ENCODE measurements around the gene TRPM3.
A peak's percentile ranks its signal among the peaks of the same experiment; 100 is the strongest.

Gene TRPM3

DNA sequence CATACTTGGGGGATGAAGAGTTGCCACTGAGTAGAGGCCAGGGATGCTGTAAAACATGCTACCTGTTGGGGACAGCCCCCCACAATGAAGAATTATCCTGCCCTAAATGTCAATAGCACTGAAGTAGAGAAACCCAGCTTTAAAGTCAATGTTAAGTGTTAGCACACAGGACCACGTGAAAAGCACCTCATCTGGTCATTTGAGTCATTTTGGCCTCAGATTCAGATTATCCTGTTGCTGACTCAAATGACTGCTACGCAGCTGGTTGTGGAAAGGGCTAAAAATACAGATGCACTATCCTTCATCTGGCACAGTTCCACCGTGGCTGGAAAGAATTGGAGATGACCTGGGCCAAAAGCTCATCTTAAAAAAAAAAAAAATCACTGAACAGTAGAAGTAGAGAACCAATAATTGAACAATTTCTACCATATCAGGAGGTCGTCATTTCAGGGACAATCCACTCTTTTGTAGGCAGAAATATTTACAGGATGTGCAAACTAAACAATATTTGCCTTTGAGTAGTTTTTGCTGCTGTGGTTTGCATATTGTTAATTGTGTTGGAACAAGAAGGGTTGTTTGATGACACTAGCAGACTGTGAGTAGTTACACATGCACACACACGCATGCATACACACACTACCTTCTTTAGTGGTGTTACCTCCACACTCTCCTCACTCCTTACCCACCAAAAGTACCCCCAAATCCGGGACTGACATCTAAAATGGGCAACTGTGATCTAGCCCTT lies 511.7 kb downstream of the TRPM3 start:
- DNase-seq (ENCODE audit: low read depth) = peak; percentile 77

- no peak for DNase-seq (ENCODE audit: low read depth)
These were observed 512.4 kb downstream of the TRPM3 start for GRCh38 chr9:70609011-70609410.

- DNase-seq (ENCODE audit: low read depth) = no peak
These were observed 513.5 kb downstream of the TRPM3 start for GRCh38 chr9:70607926-70608325.

- DNase-seq (ENCODE audit: low read depth) = no peak
These were observed 514.1 kb downstream of the TRPM3 start for GRCh38 chr9:70607329-70607728.

DNA sequence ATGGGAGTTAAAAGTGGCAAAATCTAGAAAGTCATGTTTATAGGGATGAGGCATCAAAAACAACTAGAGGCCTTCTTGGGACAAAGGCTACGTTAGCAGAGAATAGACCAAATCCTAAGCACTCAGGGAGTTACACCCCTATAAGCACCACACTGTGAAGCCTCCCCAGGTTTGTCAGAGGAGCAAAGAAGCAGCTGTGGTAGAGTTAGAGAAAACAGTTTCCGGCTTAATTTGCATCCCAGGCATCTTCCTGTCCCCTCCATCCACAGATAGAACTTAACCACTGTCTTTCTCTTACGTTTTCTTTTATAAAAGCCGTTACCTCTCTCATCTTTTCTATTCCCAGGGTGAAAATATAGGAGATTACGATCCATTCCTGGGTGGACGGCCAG lies 518.4 kb downstream of the TRPM3 start:
- no peak for DNase-seq (ENCODE audit: low read depth)

GRCh38 chr9:70602321-70603019 lies 519.0 kb downstream of the TRPM3 start:
- peak; percentile 88 for DNase-seq (ENCODE audit: low read depth)

DNA sequence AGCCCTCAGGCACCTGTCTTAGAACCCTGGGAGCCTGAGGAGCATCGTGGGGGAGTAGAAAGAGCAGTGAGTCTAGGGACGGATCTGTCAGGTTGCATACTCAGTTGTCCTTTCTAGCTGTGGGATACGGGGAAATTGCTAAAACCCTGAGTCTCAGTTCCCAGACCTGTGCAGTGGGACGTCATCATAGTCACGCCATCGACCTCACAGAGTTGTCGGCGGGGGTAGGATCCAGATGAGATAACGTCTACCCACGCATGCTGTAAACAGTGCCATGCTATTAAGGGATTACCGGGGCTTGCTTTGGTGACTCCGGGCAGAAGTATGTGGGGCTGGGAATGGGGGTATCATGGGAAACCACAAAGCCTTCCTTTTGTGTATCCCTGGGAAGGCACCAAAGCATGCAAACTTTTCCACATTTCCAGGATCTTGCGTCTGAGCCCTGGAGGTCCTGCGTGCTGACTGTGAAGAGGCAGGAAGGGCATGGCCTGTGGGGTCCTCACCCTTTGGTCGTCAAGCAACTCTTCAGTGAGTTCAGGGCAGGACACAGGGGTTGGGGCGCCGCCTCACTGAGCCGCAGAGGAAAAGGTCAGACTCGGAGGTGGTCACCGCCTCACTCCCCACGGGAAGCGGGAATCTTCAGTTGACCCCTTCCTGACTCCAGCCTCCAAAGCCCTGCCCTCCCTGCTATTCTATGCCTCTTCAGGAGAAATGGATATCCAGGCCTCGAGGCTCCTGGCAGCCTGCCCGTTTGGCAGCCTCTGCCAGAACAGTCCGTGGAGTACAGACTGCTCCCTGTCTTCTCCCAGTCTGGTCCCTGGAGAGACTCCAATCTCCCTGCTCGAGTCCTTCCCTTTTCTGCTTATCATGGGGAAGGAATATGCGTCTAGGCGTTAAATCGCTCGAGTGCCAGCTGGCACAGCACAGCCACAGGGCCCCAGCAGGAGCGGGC lies 520.1 kb downstream of the TRPM3 start:
- DNase-seq (ENCODE audit: low read depth) = peak; percentile 92

DNA sequence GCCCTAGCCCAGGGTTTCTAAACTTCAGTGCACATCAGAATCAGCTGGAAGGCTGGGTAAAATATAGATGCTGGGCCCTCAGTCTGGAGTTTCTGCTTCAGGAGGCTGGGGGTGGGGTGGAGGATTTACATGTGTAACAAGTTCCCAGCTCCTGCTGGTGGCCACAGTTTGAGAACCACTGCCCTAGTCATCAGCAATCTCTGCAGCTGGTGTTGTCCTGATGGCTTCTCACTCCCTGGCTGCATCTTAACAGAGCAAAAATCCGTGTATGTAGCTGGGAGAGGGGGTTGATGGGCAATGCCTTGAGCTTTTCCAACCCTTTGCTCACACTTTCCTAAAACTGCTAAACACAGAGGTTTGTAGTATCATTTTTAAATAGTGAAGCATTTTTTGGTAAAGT lies 520.9 kb downstream of the TRPM3 start:
- no peak for DNase-seq (ENCODE audit: low read depth)

- no peak for DNase-seq (ENCODE audit: low read depth)
These were observed 523.5 kb downstream of the TRPM3 start for GRCh38 chr9:70597886-70598285.

DNA sequence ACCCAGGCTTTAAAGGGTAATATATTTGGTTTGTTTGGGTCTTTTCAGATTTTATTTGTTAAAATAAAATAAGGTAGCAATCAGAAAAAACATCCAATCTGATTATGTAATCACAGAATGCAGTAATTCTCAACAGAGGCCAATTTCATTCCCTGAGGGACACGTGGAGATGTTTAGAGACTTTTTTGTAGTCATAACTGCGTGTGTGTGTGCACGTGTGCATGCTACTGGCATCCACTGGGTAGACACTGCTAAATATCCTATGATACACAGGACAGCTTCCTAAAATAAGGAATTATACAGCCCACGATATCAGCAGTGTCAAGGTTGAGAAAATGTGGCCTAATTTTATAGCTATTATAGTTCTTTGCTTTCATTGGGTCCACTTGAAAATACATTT lies 526.2 kb downstream of the TRPM3 start:
- no peak for DNase-seq (ENCODE audit: low read depth)

DNA sequence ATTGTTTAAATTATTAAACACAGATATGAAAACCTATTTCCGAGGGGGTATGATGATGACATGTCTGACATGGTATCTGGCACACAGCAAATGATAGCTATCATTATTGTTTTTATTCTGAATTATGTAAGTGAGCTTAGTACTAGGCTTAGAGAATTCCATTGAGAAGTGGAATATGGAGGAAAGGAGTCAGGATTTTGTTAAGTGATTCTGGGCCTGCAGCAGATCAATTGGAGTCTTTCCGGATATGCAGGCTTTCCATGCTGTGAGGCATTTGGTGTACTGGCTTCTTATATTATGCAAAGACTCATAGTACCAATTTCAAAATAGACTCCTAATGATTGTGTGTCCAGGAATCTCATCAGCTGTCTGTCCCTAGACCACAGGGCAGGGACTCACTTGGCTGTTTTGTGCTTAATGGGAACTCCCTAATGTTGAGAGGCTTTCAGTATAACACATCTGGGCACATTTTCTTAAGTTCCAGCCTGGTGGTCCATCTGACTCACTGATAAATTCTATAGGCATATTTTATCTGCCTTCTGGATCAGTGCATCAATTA lies 527.0 kb downstream of the TRPM3 start:
- DNase-seq (ENCODE audit: low read depth) = no peak

DNA sequence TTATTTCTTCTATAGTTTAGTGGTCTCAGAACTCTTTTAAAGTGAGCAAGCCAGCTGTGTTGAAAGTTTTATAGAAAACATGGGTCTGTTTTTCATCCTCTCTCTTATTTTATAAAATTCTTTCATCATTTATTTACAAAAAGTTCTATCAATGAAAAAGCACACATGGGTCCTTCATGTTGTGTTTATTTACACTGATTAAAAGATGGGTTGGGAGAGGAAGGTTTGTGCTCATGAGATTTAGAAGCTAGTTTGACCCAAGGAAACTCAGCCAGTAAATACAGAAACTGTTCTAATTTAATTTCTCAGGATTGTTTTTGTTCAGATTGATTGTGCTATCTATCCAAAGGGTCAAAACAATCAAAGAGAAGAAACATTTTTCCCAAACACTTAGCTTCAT lies 528.2 kb downstream of the TRPM3 start:
- no peak for DNase-seq (ENCODE audit: low read depth)

GRCh38 chr9:70590315-70590677 lies 531.1 kb downstream of the TRPM3 start:
- peak; percentile 47 for DNase-seq (ENCODE audit: low read depth)

- DNase-seq (ENCODE audit: low read depth) = peak; percentile 66
These were observed 531.7 kb downstream of the TRPM3 start for GRCh38 chr9:70589571-70590314.

GRCh38 chr9:70588999-70589398 lies 532.4 kb downstream of the TRPM3 start:
- DNase-seq (ENCODE audit: low read depth) = no peak

GRCh38 chr9:70588381-70588780 lies 533.0 kb downstream of the TRPM3 start:
- DNase-seq (ENCODE audit: low read depth) = no peak

DNA sequence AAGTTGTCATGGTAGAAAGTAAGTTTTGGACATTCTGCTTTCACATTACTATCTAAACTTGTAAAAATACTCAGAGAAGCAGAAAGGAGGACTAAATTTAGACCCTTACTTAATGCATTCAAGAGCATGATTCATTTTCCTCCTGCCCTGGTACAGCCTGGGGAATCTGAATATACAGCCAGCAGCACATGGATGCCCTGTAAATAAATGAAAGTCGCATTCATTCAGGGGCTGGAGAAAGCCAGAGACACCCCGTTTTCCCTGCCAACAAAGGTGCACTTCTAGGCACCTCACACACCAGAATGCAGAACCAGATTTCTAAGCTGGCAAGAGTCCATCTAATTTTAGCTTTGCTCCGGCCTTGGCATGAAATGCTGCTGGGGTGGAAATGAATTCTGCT lies 534.2 kb downstream of the TRPM3 start:
- DNase-seq (ENCODE audit: low read depth) = no peak

GRCh38 chr9:70586476-70586875 lies 534.9 kb downstream of the TRPM3 start:
- DNase-seq (ENCODE audit: low read depth) = no peak

- no peak for DNase-seq (ENCODE audit: low read depth)
These were observed 539.5 kb downstream of the TRPM3 start for GRCh38 chr9:70581955-70582350.

- no peak for DNase-seq (ENCODE audit: low read depth)
These were observed 540.0 kb downstream of the TRPM3 start for GRCh38 chr9:70581214-70581954.
